Smooth muscle cell (in vitro differentiated cells): ENCODE results near the gene PSG1. TPM values are rescaled to one million over a fixed set of nuclear protein-coding genes. Genes with fewer than 3 reads are reported as not detected.
"Not testable (repeated sequence)": the region's sequence is repeated elsewhere in the genome, so short reads cannot be mapped to it uniquely, and the experiment has no call there.

Experiments
- DNase-seq: peaks from one replicate; lab custom pipeline; 2025; ENCODE audit not compliant: unreplicated experiment; lab: John Stamatoyannopoulos, UW
- H2AFZ ChIP-seq: fragments of 200-600 bp; sonication (generic); 2 replicates; pipeline ENCODE4 v1.6.0; 2016; ENCODE audit warnings: antibody characterized with exemption, low read depth, mild to moderate bottlenecking
- H3F3A ChIP-seq: fragments of 200-600 bp; sonication (generic); 2 replicates; pipeline ENCODE4 v1.6.0; 2017; ENCODE audit warnings: antibody characterized with exemption, low read depth
- H3K27ac ChIP-seq: fragments of 200-600 bp; sonication (generic); 2 replicates; pipeline ENCODE4 v1.5.1; 2016; ENCODE audit warnings: low read depth, mild to moderate bottlenecking
- H3K27me3 ChIP-seq: fragments of 200-600 bp; sonication (generic); 2 replicates; pipeline ENCODE4 v1.6.1; 2016; ENCODE audit warnings: low read depth, mild to moderate bottlenecking
- H3K36me3 ChIP-seq: fragments of 200-600 bp; sonication (generic); 2 replicates; pipeline ENCODE4 v1.5.1; 2016; ENCODE audit warnings: low read depth
- H3K4me1 ChIP-seq: fragments of 200-600 bp; sonication (generic); 2 replicates; pipeline ENCODE4 v1.5.1; 2016; ENCODE audit warnings: low read depth
- H3K4me2 ChIP-seq: fragments of 200-600 bp; sonication (generic); 2 replicates; pipeline ENCODE4 v1.6.0; 2016; ENCODE audit warnings: mild to moderate bottlenecking
- H3K4me3 ChIP-seq: fragments of 200-600 bp; sonication (generic); 2 replicates; pipeline ENCODE4 v1.5.1; 2016; ENCODE audit warnings: mild to moderate bottlenecking
- H3K79me2 ChIP-seq: fragments of 200-600 bp; sonication (generic); 2 replicates; pipeline ENCODE4 v1.6.0; 2016; ENCODE audit warnings: low read depth, mild to moderate bottlenecking
- H3K9ac ChIP-seq: fragments of 200-600 bp; sonication (generic); 2 replicates; pipeline ENCODE4 v1.6.0; 2016; ENCODE audit warnings: low read depth
- H3K9me3 ChIP-seq: fragments of 200-600 bp; sonication (generic); replicated peaks from 2 replicates; pipeline ENCODE4 v1.5.1; 2016; ENCODE audit warnings: low read depth
- H4K20me1 ChIP-seq: fragments of 200-600 bp; sonication (generic); 2 replicates; pipeline ENCODE4 v1.6.0; 2016; ENCODE audit warnings: low read depth
- WGBS: methylation state at CpG from one replicate; pipeline ENCODE4 v1.1.7; 2016; ENCODE audit warnings: low lambda C conversion rate; 5-methylcytosine and 5-hydroxymethylcytosine counted together
- polyA plus RNA-seq: library from polyadenylated mRNA; unstranded; fragments of >200 nt; fragmentation: Nextera tagmentation; extraction: Ambion mirVana; gene quantifications from 2 replicates; pipeline ENCODE4 v1.2.1, GENCODE V29; 2016
- total RNA-seq: library from RNA; depleted of rRNA; stranded (reverse); fragments of >200 nt; gene quantifications from 2 replicates; pipeline ENCODE4 v1.2.3, GENCODE V29; 2014

PSG1 gene
- total and polyA plus RNA-seq, 2 experiments from 2014 or later: not detected

- H3K36me3 ChIP-seq, H3K27ac ChIP-seq, H4K20me1 ChIP-seq, H3K9ac ChIP-seq, H3K4me3 ChIP-seq, H2AFZ ChIP-seq, H3K27me3 ChIP-seq, DNase-seq, H3K9me3 ChIP-seq, H3F3A ChIP-seq, H3K4me1 ChIP-seq, H3K4me2 ChIP-seq, H3K79me2 ChIP-seq: not testable (repeated sequence)
- WGBS: 45% methylated on average over 5 of the region's 5 CpGs
These were observed 26.6 kb upstream of the PSG1 start for GRCh38 chr19:42906162-42906561.

GRCh38 chr19:42900561-42900960 is 21.0 kb upstream of the PSG1 start:
- not testable (repeated sequence) for H3K27ac ChIP-seq, H3K27me3 ChIP-seq

GRCh38 chr19:42899674-42900073 is 20.2 kb upstream of the PSG1 start:
- H3K27me3 ChIP-seq, H3K36me3 ChIP-seq, H3K27ac ChIP-seq, H3F3A ChIP-seq, DNase-seq, H3K79me2 ChIP-seq, H4K20me1 ChIP-seq, H3K4me3 ChIP-seq, H2AFZ ChIP-seq, H3K4me2 ChIP-seq, H3K9ac ChIP-seq, H3K9me3 ChIP-seq, H3K4me1 ChIP-seq: not testable (repeated sequence)
- 66% methylated on average over 12 of the region's 12 CpGs for WGBS

More at GRCh38 chr19:42900561-42900960, 21.0 kb upstream of the PSG1 start:
- H3K4me1 ChIP-seq, H3F3A ChIP-seq, H3K36me3 ChIP-seq, H3K9me3 ChIP-seq, H3K4me2 ChIP-seq, H3K9ac ChIP-seq, H3K79me2 ChIP-seq, H2AFZ ChIP-seq, DNase-seq, H4K20me1 ChIP-seq, H3K4me3 ChIP-seq: not testable (repeated sequence)
- 74% methylated on average over 4 of the region's 4 CpGs for WGBS

DNA sequence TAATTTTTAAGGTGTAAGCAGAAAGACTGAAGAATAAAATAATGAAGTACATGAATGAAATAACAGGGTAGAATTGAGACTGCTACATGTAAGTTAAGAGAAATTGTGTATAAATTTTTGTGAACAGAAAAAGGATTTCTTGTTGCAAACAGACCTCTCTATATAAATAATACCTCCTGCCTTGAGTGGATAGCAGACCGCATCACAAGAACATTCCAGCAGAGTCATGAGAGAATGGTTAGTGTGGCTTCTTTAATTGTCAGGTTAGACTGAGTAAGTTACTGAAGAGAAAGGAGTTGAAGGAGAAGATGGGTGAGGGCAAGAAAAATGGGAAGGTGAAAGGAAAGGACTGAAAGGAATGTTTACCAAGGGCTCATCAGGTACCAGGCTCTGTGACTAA is 19.6 kb upstream of the PSG1 start:
- not testable (repeated sequence) for H3K27ac ChIP-seq, H3K4me2 ChIP-seq, H3K4me3 ChIP-seq, H3K9ac ChIP-seq, H3K27me3 ChIP-seq, H2AFZ ChIP-seq, H3K4me1 ChIP-seq, DNase-seq, H3K79me2 ChIP-seq, H3K9me3 ChIP-seq, H4K20me1 ChIP-seq, H3F3A ChIP-seq, H3K36me3 ChIP-seq
- 85% methylated on average over 1 of the region's 1 CpG for WGBS

DNA sequence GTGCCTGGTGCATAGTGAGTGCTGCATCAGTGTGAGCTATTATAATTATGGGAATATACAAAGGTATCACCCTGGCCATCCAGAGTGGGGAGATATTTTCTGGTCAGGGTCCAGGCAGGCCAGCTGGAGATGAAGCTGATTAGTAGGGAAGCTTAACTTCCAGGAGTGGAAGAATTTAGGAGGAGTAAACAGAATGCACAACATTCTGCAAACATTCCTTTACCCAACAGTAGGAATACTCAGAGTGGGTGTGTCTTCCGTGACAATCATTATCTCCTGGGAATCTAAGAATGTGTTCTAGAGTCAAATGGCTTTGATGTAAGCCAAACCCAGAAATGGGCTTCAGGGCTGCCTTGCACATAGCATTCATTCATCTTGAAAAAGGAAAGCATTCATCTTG is 19.1 kb upstream of the PSG1 start:
- H3K27ac ChIP-seq, H3K9ac ChIP-seq, H3K27me3 ChIP-seq, DNase-seq, H3K4me1 ChIP-seq, H3K9me3 ChIP-seq, H3K36me3 ChIP-seq, H3K79me2 ChIP-seq, H3K4me2 ChIP-seq, H3F3A ChIP-seq, H3K4me3 ChIP-seq, H2AFZ ChIP-seq, H4K20me1 ChIP-seq: not testable (repeated sequence)
- WGBS: 67% methylated on average over 1 of the region's 1 CpG

- H3K4me3 ChIP-seq, H3K27me3 ChIP-seq: not testable (repeated sequence)
- 50% methylated on average over 1 of the region's 1 CpG for WGBS
These were observed 18.2 kb upstream of the PSG1 start for GRCh38 chr19:42897729-42898128.

DNA sequence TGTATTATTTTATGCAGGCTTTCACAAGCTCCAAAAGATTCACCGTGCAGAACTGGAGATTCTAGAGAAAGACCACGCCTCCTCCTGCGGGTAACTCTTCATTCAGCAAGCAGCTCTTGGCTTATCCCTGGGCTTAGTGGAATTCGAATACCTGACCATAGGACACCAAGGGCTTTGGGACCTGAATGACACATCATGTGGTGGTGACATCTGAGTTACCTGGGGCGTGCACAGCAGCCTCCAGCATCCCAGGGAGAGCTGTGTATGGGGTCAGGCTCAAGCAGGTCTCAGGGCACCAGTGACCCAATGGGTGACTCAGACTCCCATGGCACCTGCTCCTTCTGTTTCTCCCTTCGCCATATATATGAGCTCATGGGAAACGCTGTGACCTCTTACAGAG is 10.9 kb upstream of the PSG1 start:
- DNase-seq, H2AFZ ChIP-seq, H3K36me3 ChIP-seq, H3K27ac ChIP-seq, H3K79me2 ChIP-seq, H3K4me3 ChIP-seq, H3K27me3 ChIP-seq, H3K9me3 ChIP-seq, H4K20me1 ChIP-seq, H3K9ac ChIP-seq, H3F3A ChIP-seq, H3K4me2 ChIP-seq, H3K4me1 ChIP-seq: not testable (repeated sequence)
- WGBS: 81% methylated on average over 7 of the region's 7 CpGs

More at GRCh38 chr19:42897729-42898128, 18.2 kb upstream of the PSG1 start:
- H4K20me1 ChIP-seq, H2AFZ ChIP-seq, H3K9me3 ChIP-seq, H3K27ac ChIP-seq, H3K9ac ChIP-seq, H3K4me2 ChIP-seq, DNase-seq, H3K4me1 ChIP-seq, H3F3A ChIP-seq, H3K36me3 ChIP-seq, H3K79me2 ChIP-seq: not testable (repeated sequence)

DNA sequence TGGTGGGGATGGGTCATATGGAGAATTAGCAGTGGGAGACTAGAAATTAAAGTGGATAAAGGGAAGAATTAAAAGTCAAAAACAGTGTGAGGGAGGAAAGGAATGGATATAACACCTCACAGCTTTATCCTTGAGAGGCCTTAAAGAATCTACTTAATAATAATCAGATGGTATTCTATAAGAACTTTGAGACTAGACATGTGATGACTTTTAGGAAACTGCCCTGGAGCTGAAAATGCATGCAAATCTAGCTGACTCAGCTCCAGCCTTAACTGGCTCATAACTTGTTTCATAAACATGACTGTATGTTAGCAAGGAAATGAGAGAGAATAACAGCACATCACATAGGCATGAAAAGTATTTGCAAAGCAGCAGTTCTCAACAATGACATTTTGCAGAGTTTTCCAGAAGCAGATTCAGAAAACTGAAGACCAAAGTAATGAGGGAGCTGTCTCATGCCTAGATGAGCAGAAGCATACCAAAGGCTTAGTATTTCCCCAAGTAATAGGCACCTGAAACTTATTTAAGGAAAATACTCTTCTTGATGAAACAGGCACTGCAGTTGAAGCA is 8.4 kb upstream of the PSG1 start:
- not testable (repeated sequence) for H3K36me3 ChIP-seq, H2AFZ ChIP-seq, H3K4me1 ChIP-seq, H3K9ac ChIP-seq, H3K9me3 ChIP-seq, H3F3A ChIP-seq, H3K4me2 ChIP-seq, H3K27ac ChIP-seq, H3K79me2 ChIP-seq, H4K20me1 ChIP-seq, H3K27me3 ChIP-seq, H3K4me3 ChIP-seq, DNase-seq

GRCh38 chr19:42882730-42883129 is 3.2 kb upstream of the PSG1 start:
- 48% methylated on average over 2 of the region's 2 CpGs for WGBS
- not testable (repeated sequence) for H3K27ac ChIP-seq, H3K9ac ChIP-seq

More at GRCh38 chr19:42882730-42883129, 3.2 kb upstream of the PSG1 start:
- H4K20me1 ChIP-seq, H3K9me3 ChIP-seq, DNase-seq, H3K4me3 ChIP-seq, H3K36me3 ChIP-seq, H3K4me1 ChIP-seq, H3K27me3 ChIP-seq, H3K79me2 ChIP-seq, H3K4me2 ChIP-seq, H2AFZ ChIP-seq, H3F3A ChIP-seq: not testable (repeated sequence)
